ENCODE measurements around the gene ADAMTSL1. TPM values are rescaled to one million over a fixed set of nuclear protein-coding genes. Genes with fewer than 3 reads are reported as not detected.

The ADAMTSL1 gene
- total RNA-seq, 1 experiment from 2014 or later, result not detected

- Histone ChIP-seq H3K4me1 (ENCODE audit: control insufficient read depth in 1 of 2, insufficient read depth in 2 of 2, low read length in 2 of 2) (no peaks in the 10 kb centered on the region), H3K4me2 (ENCODE audit: low read length) (no peak overlapping the region), H3K9ac (ENCODE audit: low read length) (no peak overlapping the region), H3K9me3 (ENCODE audit: control insufficient read depth in 1 of 2, insufficient read depth in 1 of 2, low read depth in 1 of 2, low read length in 2 of 2) (no peaks in the 10 kb centered on the region; a peak in 1 of 4 replicates), H3K79me2 (ENCODE audit: insufficient read depth, low read length) (no peaks in the 10 kb centered on the region), H3K27me3 (ENCODE audit: insufficient read depth, low read length) (peaks cover 3% of the 10 kb centered on the region; the same call in 1 of the 2 replicates), H3K27ac (ENCODE audit: low read depth, low read length) (no peak overlapping the region), H4K20me1 (ENCODE audit: insufficient read depth) (no peaks in the 10 kb centered on the region; the same call in 1 of the 2 replicates), H2AFZ (ENCODE audit: low read depth, low read length, poor library complexity, severe bottlenecking) (no peak overlapping the region), H3K4me3 (replicated peaks in 1 of 2; ENCODE audit: low read depth in 1 of 2, low read length in 2 of 2) (no peak overlapping the region), H3K9me2 (ENCODE audit: insufficient read depth) (no peaks in the 10 kb centered on the region), H3K36me3 (ENCODE audit: control insufficient read depth in 1 of 2, insufficient read depth in 2 of 2, low read length in 2 of 2) (no peaks in the 10 kb centered on the region)
- RAD21 ChIA-PET (ENCODE audit: low non-redundant PET in 1 of 2, low total read pairs in 2 of 2, uncharacterized antibody in 2 of 2, unreplicated experiment in 2 of 2), result no interaction called here
- POLR2A ChIA-PET, result no interaction called here
- DNase-seq (ENCODE audit: low read depth, low spot score) (no peak), ATAC-seq (no peak)
- BruUV-seq (replicated peaks), result no TSS peak
- CTCF ChIA-PET, result no interaction called here
- intact Hi-C loops (cut with micrococcal nuclease), result no loop called here
- TF ChIP-seq ZFX (IDR thresholded peaks at IDR 0.05), result no peak
- TF ChIP-seq ELF1 (IDR thresholded peaks at IDR 0.05; ENCODE audit: borderline replicate concordance, low read depth), result no peak
- TF ChIP-seq, protein P1, sequence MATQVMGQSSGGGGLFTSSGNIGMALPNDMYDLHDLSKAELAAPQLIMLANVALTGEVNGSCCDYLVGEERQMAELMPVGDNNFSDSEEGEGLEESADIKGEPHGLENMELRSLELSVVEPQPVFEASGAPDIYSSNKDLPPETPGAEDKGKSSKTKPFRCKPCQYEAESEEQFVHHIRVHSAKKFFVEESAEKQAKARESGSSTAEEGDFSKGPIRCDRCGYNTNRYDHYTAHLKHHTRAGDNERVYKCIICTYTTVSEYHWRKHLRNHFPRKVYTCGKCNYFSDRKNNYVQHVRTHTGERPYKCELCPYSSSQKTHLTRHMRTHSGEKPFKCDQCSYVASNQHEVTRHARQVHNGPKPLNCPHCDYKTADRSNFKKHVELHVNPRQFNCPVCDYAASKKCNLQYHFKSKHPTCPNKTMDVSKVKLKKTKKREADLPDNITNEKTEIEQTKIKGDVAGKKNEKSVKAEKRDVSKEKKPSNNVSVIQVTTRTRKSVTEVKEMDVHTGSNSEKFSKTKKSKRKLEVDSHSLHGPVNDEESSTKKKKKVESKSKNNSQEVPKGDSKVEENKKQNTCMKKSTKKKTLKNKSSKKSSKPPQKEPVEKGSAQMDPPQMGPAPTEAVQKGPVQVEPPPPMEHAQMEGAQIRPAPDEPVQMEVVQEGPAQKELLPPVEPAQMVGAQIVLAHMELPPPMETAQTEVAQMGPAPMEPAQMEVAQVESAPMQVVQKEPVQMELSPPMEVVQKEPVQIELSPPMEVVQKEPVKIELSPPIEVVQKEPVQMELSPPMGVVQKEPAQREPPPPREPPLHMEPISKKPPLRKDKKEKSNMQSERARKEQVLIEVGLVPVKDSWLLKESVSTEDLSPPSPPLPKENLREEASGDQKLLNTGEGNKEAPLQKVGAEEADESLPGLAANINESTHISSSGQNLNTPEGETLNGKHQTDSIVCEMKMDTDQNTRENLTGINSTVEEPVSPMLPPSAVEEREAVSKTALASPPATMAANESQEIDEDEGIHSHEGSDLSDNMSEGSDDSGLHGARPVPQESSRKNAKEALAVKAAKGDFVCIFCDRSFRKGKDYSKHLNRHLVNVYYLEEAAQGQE (IDR thresholded peaks at IDR 0.05; ENCODE audit: low read depth), result no peak
- TF ChIP-seq YY1 (IDR thresholded peaks at IDR 0.05; ENCODE audit: extremely low read depth, insufficient replicate concordance, low read depth, low read length), result no peak
- no peak for TF ChIP-seq POLR2A (IDR thresholded peaks at IDR 0.05; ENCODE audit: borderline replicate concordance, extremely low read depth, insufficient read depth, insufficient read length)
- no peak for TF ChIP-seq SP1 (IDR thresholded peaks at IDR 0.05; ENCODE audit: low read depth)
- TF ChIP-seq CBX3 (IDR thresholded peaks at IDR 0.05; ENCODE audit: low read depth), result no peak
- TF ChIP-seq SRF (IDR thresholded peaks at IDR 0.05; ENCODE audit: low read depth), result no peak
- TF ChIP-seq TCF7L2 (IDR thresholded peaks at IDR 0.05; ENCODE audit: borderline replicate concordance, extremely low read depth, insufficient read depth, insufficient read length), result no peak
- no peak for TF ChIP-seq RAD21 (IDR thresholded peaks at IDR 0.05; ENCODE audit: low read depth)
- TF ChIP-seq CEBPB (IDR thresholded peaks at IDR 0.05; ENCODE audit: low read depth), result no peak
Observed at GRCh38 chr9:18495065-18495464, 21.1 kb downstream of the ADAMTSL1 start.
